ENCODE measurements around the gene MAP3K4.

MAP3K4 gene

DNA sequence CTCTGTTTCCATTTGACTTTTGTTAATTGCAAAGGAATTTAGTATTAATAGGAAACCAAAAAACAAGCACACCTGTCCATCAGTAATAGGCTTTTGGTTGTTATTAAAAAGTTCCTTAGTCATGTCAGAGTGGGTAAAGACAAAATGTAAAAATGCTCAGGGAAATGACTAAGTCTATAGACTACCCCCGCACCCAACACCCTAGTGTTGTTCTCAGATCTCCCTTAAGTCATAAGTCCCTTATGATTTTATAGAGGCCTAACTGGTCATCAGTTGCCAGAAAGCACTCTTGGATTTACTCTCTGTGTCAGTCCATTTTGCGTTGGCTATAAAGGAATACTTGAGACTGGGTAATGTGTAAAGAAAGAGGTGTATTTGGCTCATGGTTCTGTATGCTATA lies 52.8 kb downstream of the MAP3K4 start:
- DNase-seq, result no peak

DNA sequence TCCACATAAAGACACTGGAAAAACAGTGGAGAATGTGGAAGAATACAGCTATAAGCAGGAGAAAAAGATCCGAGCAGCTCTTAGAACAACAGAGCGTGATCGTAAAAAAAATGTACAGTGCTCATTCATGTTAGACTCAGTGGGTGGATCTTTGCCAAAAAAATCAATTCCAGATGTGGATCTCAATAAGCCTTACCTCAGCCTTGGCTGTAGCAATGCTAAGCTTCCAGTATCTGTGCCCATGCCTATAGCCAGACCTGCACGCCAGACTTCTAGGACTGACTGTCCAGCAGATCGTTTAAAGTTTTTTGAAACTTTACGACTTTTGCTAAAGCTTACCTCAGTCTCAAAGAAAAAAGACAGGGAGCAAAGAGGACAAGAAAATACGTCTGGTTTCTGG lies 57.1 kb downstream of the MAP3K4 start:
- no peak for DNase-seq

DNA sequence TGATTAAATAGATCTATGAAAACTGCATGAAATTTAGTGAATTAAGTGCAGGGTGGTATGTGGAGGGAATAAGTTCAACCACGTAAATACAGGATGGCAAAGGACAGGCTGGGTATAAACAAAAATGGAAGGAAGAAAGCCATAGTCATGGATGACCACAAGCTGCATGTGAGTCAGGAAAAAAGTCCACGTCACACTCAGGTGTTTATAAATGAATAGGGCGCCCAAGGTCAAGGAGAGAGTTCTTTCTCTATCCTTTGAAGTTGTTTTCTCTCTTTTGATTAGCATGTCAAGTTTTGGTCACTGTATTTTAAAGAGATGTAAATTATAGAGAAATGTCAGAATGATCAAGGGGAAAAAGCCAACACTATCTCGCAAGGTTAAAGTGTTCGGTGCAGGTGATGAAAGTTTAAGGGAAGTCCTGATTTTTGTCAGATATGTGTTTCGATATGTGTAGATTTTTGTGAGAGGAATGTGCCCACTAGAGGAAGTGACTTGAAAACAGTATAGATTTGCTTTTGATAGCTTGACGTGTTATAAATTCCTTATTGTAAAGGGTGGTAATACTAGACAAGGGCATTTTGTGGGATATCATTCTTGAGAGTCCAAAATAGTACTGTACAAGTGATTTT lies 58.7 kb downstream of the MAP3K4 start:
- no peak for DNase-seq

DNA sequence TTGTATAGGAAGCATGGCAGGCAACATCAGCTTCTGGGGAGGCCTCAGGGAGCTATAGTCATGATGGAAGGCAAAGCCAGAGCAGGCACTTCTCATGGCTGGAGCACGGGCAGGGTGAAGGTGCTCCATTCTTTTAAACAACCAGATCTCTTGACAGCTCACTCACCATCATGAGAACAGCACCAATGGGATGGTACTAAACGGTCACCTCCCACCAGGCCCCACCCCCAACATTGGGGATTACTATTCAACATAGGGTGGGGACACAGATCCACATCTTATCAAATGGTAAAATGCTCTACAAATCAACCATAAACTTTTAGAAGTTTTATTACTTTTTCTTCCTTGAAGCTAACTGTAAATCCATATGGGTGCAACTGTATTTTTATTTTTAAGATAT lies 61.5 kb downstream of the MAP3K4 start:
- DNase-seq, result no peak

DNA sequence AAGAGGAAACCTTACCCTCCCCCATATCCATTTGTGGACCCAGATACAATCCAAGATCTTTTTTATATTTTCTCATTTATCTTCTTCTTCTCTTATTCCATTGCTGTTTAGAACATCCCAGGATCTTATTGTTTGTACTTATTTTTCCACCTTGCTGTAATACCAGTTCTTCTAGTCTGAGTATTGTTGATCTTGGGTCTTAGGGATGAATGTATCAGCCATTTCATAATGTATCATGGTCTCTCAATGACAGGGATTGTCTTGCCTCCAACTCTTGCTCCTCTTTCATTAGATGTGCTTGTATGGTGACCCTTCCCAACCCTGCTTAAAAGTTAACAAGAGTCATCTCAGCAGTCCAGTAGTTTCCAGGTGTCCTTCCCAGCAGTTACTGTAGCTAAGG lies 63.3 kb downstream of the MAP3K4 start:
- no peak for DNase-seq

DNA sequence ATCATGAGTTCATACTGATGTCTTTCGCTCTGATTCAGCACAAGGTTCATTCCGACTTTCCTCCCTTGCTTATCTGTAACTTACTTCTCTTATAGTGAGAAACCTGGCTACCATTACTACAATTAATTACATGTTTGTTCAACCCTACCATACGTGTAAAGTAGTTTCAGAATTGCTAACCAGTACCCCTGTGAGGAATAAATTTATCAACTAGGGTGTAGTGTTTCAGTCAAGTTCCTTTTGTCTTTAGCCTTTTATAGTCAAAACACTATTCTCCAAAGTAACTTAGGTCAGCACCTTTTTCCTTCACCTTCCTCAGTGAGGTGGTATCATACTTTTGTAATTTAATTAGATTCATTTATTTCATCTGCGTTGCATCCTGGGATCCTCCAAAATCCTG lies 64.9 kb downstream of the MAP3K4 start:
- no peak for DNase-seq

DNA sequence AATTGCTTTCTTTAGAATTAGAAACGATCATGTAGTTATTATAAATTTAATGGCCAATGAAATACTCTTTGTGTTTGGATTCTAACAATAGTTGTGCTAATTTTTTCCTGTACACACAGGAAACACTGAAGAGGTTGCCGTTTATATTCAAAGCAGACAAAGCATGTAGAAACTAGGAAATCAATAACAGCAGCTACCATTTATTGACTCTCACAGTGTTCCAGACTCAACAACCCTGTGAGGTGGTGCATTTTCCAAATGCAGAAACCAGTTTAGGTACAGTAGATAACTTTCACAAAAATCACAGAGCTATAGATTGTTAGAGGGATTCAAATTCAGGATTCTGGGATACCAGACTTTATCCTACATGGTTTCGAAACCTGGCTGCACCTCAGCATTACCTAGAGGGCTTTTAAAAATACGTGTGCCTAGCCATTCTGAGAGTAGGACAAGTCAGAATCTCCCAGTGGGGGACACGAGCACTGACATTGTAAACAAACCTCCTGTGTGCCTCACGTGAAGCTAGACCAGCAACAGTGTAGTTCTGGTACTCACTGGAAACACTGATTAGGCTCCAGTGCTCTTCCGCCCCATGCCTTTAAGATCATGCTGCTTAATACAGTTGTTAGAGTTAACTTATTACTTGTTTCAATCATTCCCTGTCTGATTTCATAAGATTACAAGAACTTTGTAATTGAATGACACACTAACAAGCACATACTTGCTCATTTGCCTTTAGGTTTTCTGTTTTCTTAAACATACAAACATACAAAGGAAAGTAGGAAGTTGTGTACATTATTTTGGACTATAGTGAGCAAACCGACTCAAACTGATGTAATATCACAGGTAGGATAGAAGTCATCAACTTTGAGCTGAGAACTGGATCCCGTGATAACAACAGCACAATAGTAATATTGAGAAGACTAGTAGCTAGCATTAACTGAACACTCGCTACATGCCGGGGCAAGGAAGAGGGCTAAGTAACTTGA lies 65.8 kb downstream of the MAP3K4 start:
- no peak for DNase-seq

DNA sequence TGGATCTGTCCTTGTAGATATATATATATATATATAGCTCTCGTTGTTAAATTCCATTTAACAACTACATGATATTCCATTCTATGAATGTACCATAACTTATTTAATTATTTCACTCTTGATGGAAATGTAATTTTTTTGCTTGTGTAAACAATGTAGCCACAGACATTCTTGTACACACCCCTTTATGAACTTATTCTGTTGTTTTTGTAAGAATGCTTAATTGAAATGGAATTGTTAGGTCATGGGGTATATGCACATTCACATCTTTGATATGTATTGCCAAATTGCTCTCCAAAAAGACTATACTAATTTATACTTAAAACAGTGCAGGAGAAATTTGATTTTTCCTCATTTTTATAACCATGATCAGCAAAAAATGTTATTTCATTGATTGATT lies 67.2 kb downstream of the MAP3K4 start:
- DNase-seq, result no peak

DNA sequence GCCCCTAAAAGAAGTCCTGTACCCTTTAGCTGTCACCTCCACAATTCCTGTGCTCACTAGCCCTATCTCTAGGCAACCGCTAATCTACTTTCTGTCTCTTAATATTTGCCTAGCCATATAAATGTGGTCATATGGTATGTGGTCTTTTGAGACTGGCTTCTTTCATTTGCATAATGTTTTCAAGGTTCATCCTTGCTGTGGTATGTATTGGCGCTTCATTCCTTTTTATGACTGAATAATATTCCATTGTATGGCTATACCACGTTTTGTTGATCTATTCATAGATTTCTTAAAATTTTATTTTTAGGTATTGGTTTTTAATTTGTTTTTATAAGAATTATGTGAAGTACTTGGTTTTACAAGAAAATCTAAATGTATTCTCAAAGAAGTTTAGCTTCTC lies 70.0 kb downstream of the MAP3K4 start:
- DNase-seq, result no peak

DNA sequence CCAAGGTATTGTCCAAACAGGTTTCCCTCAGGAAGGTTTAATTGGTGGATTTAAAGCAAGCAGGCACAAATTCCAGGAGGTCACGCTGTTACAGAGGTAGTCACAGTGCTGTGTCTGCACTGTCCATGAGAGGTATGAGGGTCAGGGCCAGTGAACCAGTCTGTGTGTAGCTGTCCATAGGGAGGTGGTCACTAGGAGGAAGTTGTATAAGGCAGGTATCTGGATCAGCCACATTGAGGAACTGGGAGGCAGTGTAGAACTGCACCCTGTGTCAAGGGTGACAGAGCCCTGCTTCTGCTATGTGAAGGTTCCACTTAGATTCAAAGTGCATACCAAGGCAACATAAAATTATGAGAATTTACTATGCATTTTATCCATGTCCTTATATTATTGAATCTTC lies 73.3 kb downstream of the MAP3K4 start:
- no peak for DNase-seq

DNA sequence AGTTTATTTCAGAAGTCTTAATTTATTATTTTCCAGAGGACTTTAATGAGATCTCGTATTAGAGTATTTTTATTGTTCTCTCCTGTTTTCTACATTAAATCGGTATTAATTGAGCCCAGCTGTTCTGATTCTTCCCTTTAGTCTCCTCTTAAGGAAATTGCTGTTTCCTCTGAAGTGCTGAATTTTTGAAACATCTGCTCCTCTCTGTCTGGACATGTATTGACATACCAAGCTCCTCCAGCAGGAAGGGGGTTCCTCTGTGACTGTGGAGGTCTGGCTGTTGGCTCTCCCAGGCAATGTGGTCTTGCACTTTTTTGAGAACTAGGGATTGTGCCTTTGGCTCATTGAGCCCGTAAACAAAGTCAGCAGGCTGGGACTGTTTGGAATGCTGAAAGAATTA lies 74.9 kb downstream of the MAP3K4 start:
- no peak for DNase-seq

DNA sequence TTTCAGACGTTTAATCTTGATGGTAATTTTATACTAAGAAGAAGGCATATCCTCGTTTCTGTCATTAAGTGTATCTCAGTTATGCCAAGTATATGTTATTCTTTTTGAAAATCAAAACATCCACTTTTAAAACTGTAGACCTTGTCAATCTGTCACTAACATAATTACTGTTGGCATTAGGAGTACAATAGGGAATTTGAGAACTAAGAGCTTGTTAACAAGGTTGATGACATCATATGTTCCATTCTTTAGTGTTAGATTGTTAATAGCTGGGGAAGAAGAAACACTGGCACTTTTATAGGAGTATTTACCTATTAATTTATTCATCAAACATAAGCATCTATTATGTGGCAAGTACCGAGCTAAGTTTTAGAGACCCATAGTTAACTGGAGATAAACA lies 76.2 kb downstream of the MAP3K4 start:
- no peak for DNase-seq

DNA sequence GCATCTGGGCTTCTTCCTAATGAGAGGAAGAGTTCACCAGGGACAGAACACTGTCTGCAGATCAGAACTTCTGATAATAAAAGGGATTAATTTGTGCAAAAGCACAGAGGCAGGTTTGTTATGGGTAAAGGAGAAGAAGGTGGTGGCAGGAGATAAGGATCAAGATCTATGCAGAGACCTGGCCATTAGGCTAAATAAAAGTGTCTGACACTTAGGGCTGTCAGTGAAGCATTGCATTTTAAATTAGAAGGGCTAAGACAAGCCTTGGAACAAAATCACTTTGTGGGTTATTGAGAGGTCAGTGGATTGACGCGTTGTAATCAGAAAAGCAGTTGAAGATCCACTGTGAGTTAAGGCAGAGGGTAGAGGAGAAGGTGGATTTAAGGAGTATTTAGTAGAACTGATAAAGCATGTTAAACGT lies 76.8 kb downstream of the MAP3K4 start:
- DNase-seq, result no peak

DNA sequence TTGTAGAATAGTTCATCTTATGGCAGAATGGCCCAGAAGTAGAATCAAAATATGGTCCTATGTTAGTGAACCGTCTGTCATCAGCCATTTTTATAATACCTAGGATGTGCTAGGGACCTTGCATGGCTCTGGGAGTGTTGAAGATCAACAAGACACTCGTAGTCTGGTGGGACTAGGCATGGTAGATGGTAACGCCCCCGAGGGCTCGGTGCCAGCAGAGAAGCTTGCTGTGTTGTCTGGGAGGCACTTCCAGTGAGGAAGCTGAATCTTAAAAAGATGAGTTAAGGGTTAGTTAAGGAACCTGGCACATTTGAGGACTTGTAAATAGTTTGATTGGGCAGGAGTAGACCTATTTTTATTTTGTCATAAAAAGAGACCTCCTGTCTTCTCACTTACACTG lies 82.4 kb downstream of the MAP3K4 start:
- DNase-seq, result no peak

DNA sequence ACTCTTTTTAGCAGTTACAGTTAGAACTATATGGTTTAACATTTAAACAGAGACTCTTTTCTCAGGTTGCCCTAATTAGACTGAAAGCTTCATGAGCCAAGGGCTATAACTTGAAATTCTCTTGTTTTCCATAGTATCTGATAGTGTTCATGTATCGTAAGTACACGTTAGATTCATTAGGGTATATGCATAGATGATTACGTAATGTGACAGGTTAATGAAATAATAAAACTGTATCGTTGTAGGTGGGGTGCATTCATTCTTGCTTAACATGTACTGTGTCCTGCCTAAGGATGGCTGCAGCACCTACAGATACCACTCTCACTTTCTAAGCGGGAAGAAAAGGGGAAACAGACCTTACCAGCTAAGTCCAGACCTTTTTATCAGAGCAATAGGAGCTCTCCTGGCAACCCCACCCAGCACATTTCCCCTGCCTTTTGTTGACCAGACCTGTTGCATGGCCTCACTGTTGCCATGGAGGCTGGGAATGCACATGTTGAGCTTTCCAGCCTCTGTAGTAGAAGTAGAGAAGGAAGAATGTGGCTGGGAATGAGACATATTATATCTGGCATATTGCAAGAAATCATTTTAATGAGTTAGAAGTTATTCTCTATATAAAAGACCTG lies 83.0 kb downstream of the MAP3K4 start:
- no peak for DNase-seq

DNA sequence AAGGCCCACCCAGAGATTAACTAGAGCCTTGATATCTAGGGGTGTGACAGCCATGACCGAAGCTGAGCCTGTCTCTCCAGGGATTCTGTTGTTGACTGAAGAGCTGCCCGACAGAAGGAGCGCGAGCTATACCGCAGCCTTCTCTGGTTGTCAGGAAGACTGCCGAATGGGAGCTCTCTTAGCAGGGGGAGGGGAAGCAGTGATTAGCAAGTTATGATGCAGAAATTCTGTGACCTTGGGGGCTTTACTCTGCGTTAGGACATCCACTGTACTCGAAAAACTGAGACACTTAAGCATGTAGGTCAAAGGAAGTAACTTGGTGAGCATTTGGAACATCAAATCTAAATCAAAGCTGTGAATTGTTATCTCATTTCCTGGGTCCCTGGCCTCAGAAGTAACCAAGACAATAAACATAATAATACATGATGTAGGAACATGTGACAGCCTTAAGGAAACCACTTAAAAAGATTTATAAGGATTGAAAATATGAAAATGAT lies 84.7 kb downstream of the MAP3K4 start:
- DNase-seq, result no peak

DNA sequence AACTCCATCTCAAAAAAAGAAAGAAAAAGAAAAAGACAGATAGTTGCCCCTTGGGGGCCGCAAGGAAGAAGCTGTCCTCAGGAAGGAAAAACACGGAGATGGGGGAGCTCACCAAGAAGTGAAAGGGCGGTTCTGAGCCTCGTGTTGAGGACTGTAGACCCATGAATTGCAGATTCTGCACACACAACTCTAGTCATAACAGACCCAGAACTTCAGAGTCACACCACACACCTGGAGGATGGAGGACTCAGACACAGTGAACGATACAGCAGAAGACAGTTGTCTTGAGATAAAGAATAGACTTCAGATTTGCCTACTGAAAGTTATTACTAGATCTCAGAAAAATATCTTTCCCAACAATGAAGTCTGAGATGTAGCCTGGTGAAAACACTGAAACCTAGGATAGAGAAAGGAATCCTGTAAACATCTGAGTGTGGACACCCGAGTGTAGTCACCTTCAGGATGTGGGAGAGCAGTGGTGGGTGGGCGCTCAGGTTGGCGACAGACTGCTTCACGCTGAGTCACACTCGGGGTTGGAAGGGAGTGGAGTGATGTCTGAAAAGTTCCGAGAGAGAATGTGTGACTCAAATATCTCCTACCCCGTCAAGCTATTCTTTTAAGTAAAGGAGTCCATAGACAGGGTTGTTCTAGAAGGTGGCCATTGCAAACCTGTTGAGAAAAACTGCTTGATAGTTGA lies 88.1 kb downstream of the MAP3K4 start:
- peak; percentile 26 for DNase-seq

DNA sequence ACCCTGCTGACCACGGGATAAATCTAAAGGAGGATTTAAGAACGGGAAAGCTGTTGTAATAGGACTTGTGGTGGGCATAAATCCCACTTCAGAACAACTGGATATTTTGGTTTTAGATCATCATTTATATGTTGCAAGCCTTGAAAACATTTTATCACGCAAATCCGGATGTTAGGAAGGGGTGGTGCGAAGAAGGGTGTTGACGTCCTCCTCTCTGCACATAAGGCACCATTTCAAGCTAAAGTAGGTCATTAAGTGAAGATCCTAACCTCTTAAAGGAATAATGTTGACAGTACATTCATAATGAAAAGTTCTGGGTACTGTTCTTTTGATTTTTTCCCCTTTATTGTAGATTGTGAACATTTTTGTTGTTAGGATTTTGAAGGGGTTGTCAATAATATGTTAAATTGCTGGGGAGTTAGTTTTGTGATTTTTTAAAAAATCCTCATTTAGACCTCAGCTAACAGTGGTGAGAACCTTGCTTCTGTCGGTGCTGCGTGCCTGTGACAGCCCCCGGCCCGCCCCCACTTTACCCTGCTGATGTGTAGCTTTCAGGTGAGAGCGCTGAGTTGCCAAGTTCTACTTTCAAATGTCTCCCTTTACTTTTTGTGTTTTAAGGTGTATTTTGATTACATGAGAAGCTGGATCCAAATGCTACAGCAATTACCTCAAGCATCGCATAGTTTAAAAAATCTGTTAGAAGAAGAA lies 88.8 kb downstream of the MAP3K4 start:
- no peak for DNase-seq

DNA sequence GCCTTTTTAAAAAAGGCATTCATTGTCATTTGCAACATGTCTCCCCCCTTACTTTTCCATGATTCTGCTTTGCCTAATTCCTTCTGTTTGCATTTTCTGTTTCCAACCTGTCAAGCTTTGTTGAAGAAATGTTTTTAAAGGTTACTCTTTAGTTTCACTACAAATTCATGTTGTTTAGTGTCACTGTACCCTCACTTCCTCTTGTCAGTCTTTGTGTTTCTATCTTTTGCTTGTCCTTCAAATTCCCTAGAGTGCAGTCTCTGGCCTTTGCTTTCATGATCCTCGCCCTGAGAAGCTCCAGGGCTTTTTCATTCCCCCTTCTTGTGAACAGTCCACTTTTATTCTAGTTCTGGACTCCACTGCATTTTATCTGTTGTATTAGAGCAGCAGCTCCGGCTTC lies 90.6 kb downstream of the MAP3K4 start:
- no peak for DNase-seq

DNA sequence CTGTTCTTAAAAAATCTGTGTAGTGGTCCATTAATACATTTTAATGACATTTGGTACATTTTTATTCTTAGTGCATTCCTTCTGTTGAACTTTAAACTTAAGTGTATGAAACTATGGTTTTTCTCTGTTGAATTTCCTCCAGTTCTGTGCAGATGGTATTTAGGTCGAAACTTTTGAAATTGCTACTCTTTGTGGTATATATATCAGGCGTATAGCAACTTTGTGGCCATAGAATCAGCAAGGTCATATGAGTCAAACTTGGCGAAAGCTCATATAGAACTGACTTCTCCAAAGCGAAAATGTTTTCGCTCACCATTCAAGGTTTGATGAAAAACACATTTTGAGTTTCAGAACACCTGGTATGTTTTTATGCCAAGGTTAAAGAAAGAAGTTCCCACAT lies 93.7 kb downstream of the MAP3K4 start:
- DNase-seq, result no peak

DNA sequence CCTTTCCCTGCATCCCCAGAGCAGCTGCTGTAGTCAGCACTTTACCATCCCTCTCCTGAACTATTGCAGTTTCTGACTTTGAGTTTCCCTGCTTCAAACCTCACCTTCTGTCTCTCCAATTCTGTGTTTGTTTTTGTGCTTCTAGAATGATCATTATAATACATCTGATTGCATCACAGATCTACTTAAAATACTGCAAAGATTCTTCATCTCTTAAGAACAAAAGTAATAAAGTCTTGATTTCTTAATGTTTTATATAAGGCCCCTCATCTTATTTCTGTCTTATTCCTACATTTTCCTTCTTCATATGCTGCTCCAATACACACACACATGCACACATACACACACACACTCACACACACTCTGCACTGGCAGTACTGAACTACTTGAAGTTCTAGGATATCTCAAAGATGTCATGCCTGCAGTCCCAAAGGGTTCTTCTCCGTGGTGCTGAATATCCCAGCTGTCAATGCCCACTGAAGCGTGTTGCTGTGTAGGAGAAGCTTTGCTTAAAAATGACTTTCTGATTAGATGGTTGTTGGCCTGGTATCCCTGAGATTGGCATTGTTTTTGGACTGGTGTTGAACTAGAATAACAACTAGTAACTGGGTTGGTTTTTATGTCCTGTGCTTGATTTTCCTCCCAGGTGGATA lies 97.2 kb downstream of the MAP3K4 start:
- DNase-seq, result no peak

DNA sequence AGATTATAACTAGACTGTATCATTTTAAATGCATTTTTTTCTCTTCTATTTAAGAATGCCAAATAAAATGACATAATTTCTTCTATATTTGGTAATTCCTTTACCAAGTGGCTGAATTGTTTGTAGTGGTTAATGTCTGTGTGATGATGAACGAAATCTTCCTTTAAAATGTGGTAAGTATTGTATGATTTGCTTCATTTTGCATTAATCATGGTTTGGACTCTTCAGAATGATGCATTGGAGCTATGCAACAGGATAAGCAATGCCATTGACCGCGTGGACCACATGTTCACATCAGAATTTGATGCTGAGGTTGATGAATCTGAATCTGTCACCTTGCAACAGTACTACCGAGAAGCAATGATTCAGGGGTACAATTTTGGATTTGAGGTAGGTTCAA lies 99.6 kb downstream of the MAP3K4 start:
- DNase-seq, result no peak
